HG03520 (cell line): ENCODE results near the gene MOGAT1.
"Not testable (repeated sequence)": the region's sequence is repeated elsewhere in the genome, so short reads cannot be mapped to it uniquely, and the experiment has no call there.

Experiments used
- ATAC-seq: cut with Tn5 transposase; IDR thresholded peaks from one replicate; pipeline ENCODE4 v1.9.1; 2021; ENCODE audit warnings: mild to moderate bottlenecking, moderate library complexity; ENCODE audit not compliant: unreplicated experiment

MOGAT1 gene

GRCh38 chr2:222738312-222738711 is 66.9 kb downstream of the MOGAT1 start:
- no peak for ATAC-seq

- ATAC-seq, result no peak
These were observed 67.4 kb downstream of the MOGAT1 start for GRCh38 chr2:222738809-222739208.

- ATAC-seq, result no peak
These were observed 68.5 kb downstream of the MOGAT1 start for GRCh38 chr2:222739939-222740338.

GRCh38 chr2:222743251-222743812 is 71.9 kb downstream of the MOGAT1 start:
- no peak for ATAC-seq

- no peak for ATAC-seq
These were observed 74.5 kb downstream of the MOGAT1 start for GRCh38 chr2:222745836-222746559.

- ATAC-seq, result peak; percentile 78
These were observed 76.2 kb downstream of the MOGAT1 start for GRCh38 chr2:222747526-222748160.

GRCh38 chr2:222750533-222750932 is 79.1 kb downstream of the MOGAT1 start:
- ATAC-seq, result no peak

- no peak for ATAC-seq
These were observed 79.8 kb downstream of the MOGAT1 start for GRCh38 chr2:222751238-222751637.

GRCh38 chr2:222751821-222752719 is 80.6 kb downstream of the MOGAT1 start:
- ATAC-seq, result no peak

GRCh38 chr2:222752746-222753145 is 81.3 kb downstream of the MOGAT1 start:
- no peak for ATAC-seq

GRCh38 chr2:222753251-222753824 is 81.9 kb downstream of the MOGAT1 start:
- ATAC-seq, result no peak

- no peak for ATAC-seq
These were observed 83.0 kb downstream of the MOGAT1 start for GRCh38 chr2:222754324-222754930.

GRCh38 chr2:222755593-222755992 is 84.1 kb downstream of the MOGAT1 start:
- not testable (repeated sequence) for ATAC-seq

- no peak for ATAC-seq
These were observed 84.9 kb downstream of the MOGAT1 start for GRCh38 chr2:222756362-222756831.

GRCh38 chr2:222756951-222757650 is 85.6 kb downstream of the MOGAT1 start:
- no peak for ATAC-seq
